CD14-positive monocyte (primary cell): Measurements from ENCODE around the gene ATRN. TPM values are rescaled to one million over a fixed set of nuclear protein-coding genes. Genes with fewer than 3 reads are reported as not detected.

Experiments used
- DNase-seq, 3 donors: peaks; one replicate each; pipeline ENCODE4 v3.0.0-alpha.2; 2011 to 2022
- H2AFZ ChIP-seq: 2 replicates; pipeline ENCODE4 v1.6.0; 2012; ENCODE audit warnings: mild to moderate bottlenecking, low read depth, low read length, inconsistent platforms; ENCODE audit not compliant: insufficient read depth, poor library complexity, severe bottlenecking
- H3K27ac ChIP-seq, 2 donors: 1 replicate in 1 of 2; 2 replicates in 1 of 2; pipeline ENCODE4 v1.5.1; 2012 to 2013; ENCODE audit warnings: low read length in 2 of 2, control low read depth in 1 of 2, inconsistent platforms in 1 of 2, low read depth in 1 of 2, mild to moderate bottlenecking in 1 of 2
- H3K27me3 ChIP-seq, 2 donors: one replicate each; pipeline versions ENCODE4 v1.6.0 to v1.6.1; 2011 to 2013; ENCODE audit warnings: low read length in 2 of 2; ENCODE audit not compliant: control insufficient read depth in 2 of 2, insufficient read depth in 2 of 2
- H3K36me3 ChIP-seq, 2 donors: replicated peaks in 1 of 2; 1 replicate in 1 of 2; 2 replicates in 1 of 2; pipeline versions ENCODE4 v1.5.1 to v1.6.1; 2012 to 2013; ENCODE audit warnings: low read length in 2 of 2, control low read depth in 1 of 2, inconsistent platforms in 1 of 2, mild to moderate bottlenecking in 1 of 2; ENCODE audit not compliant: insufficient read depth in 2 of 2, control insufficient read depth in 1 of 2
- H3K4me1 ChIP-seq, 2 donors: 1 replicate in 1 of 2; 2 replicates in 1 of 2; pipeline versions ENCODE4 v1.5.1 to v1.6.1; 2012 to 2013; ENCODE audit warnings: low read length in 2 of 2, control low read depth in 1 of 2, inconsistent platforms in 1 of 2, mild to moderate bottlenecking in 1 of 2, moderate library complexity in 1 of 2; ENCODE audit not compliant: insufficient read depth in 2 of 2, control insufficient read depth in 1 of 2
- H3K4me2 ChIP-seq: replicated peaks from 2 replicates; pipeline ENCODE3; 2012; ENCODE audit warnings: low read length, moderate library complexity, mild to moderate bottlenecking; ENCODE audit not compliant: poor library complexity, severe bottlenecking; ENCODE audit errors: extremely low read depth
- H3K4me3 ChIP-seq, 3 experiments: fragments of 200-600 bp in 1 of 3; sonication (generic) in 1 of 3; replicated peaks in 1 of 3; 1 replicate in 2 of 3; 2 replicates in 1 of 3; pipeline ENCODE4 v1.5.1; 2011 to 2013; ENCODE audit warnings: low read length in 3 of 3, mild to moderate bottlenecking in 3 of 3, control low read depth in 2 of 3, low read depth in 2 of 3, inconsistent platforms in 1 of 3, moderate library complexity in 1 of 3
- H3K79me2 ChIP-seq: 2 replicates; pipeline ENCODE4 v1.6.0; 2012; ENCODE audit warnings: mild to moderate bottlenecking, control low read depth, inconsistent platforms, low read length, moderate library complexity; ENCODE audit not compliant: insufficient read depth
- H3K9ac ChIP-seq: 2 replicates; pipeline ENCODE4 v1.6.0; 2017; ENCODE audit warnings: low read length, mild to moderate bottlenecking; ENCODE audit not compliant: insufficient read depth, poor library complexity, severe bottlenecking
- H3K9me3 ChIP-seq, 2 donors: replicated peaks in 1 of 2; 1 replicate in 1 of 2; 2 replicates in 1 of 2; pipeline versions ENCODE4 v1.5.1 to v1.6.1; 2012 to 2013; ENCODE audit warnings: low read length in 2 of 2, control low read depth in 1 of 2; ENCODE audit not compliant: control insufficient read depth in 1 of 2, insufficient read depth in 1 of 2
- H4K20me1 ChIP-seq: 2 replicates; pipeline ENCODE4 v1.6.0; 2012; ENCODE audit warnings: mild to moderate bottlenecking, low read length, control low read depth, moderate library complexity; ENCODE audit not compliant: insufficient read depth
- H3K27ac Mint-ChIP-seq, 7 donors: one replicate each; pipeline ENCODE4 v1.8.0; 2020; ENCODE audit warnings: mild to moderate bottlenecking in 7 of 7, mixed read lengths in 7 of 7, moderate library complexity in 6 of 7, inconsistent platforms in 2 of 7
- H3K27me3 Mint-ChIP-seq, 3 donors: one replicate each; pipeline ENCODE4 v1.8.0; 2021 to 2022; ENCODE audit warnings: low read depth in 3 of 3, mild to moderate bottlenecking in 3 of 3, mixed read lengths in 3 of 3, moderate library complexity in 3 of 3, inconsistent platforms in 1 of 3
- H3K36me3 Mint-ChIP-seq, 2 donors: one replicate each; pipeline ENCODE4 v1.8.0; 2020; ENCODE audit warnings: mixed read lengths in 2 of 2, inconsistent platforms in 1 of 2, mild to moderate bottlenecking in 1 of 2
- H3K4me1 Mint-ChIP-seq: one replicate; pipeline ENCODE4 v1.8.0; 2020; ENCODE audit warnings: mild to moderate bottlenecking, mixed read lengths
- H3K4me3 Mint-ChIP-seq, 2 donors: one replicate each; pipeline ENCODE4 v1.8.0; 2020; ENCODE audit warnings: mild to moderate bottlenecking in 2 of 2, mixed read lengths in 2 of 2, moderate library complexity in 1 of 2
- H3K9me3 Mint-ChIP-seq, 7 donors: one replicate each; pipeline ENCODE4 v1.8.0; 2020 to 2022; ENCODE audit warnings: mixed read lengths in 7 of 7, mild to moderate bottlenecking in 6 of 7, moderate library complexity in 6 of 7, inconsistent platforms in 2 of 7
- CTCF ChIP-seq: fragments of 200-600 bp; IDR thresholded peaks from one replicate; pipeline ENCODE4 v1.8.0; 2022; ENCODE audit warnings: antibody characterized with exemption, mild to moderate bottlenecking
- WGBS: methylation state at CpG from one replicate; pipeline ENCODE4 v1.1.5; 2013; ENCODE audit warnings: missing lambda C conversion rate; ENCODE audit not compliant: insufficient coverage; 5-methylcytosine and 5-hydroxymethylcytosine counted together
- intact Hi-C, 2 donors: fragments of 100-400 bp; cut with micrococcal nuclease; formaldehyde crosslinking; loops; one replicate each; pipeline versions ENCODE4 v1.15.0 to v1.15.1; 2023
- polyA plus RNA-seq, 3 donors: library from polyadenylated mRNA; depleted of rRNA in 1 of 3; unstranded in 2 of 3; stranded (reverse) in 1 of 3; fragments of 300-500 nt in 2 of 3; fragments of >200 nt in 1 of 3; fragmentation: Illumina TruSeq in 2 of 3; gene quantifications; 1 replicate in 2 of 3; 2 replicates in 1 of 3; pipeline ENCODE4 v1.2.3, GENCODE V29; 2012 to 2021

The ATRN gene
- polyA plus RNA-seq, 3 donors = 10.2 to 17.4 (median 11.5) TPM

- peaks cover 18 to 69% of the 10 kb centered on the region in 2 donors for H3K36me3 ChIP-seq
- WGBS = no CpG with 5 or more reads among the region's 1 CpG
- no peaks in the 10 kb centered on the region for H3K9me3 Mint-ChIP-seq
- H3K4me1 ChIP-seq = no peaks in the 10 kb centered on the region
- H3K4me2 ChIP-seq = no peak overlapping the region
- H3K4me3 ChIP-seq = no peak overlapping the region
- H3K27me3 ChIP-seq = no peaks in the 10 kb centered on the region
- peak overlapping the region in 1 of 7 donors; percentile 79 for H3K27ac Mint-ChIP-seq
- TF ChIP-seq CTCF = no peak
- no peak overlapping the region for H2AFZ ChIP-seq
- H3K4me1 Mint-ChIP-seq = peaks cover 2% of the 10 kb centered on the region
- no peaks in the 10 kb centered on the region for H3K79me2 ChIP-seq
- no peaks in the 10 kb centered on the region for H4K20me1 ChIP-seq
- no peaks in the 10 kb centered on the region for H3K27me3 Mint-ChIP-seq
- H3K9me3 ChIP-seq = no peaks in the 10 kb centered on the region
- no peak for DNase-seq
- intact Hi-C loops = no loop called here
- H3K9ac ChIP-seq = no peak overlapping the region
- H3K27ac ChIP-seq = no peak overlapping the region
- peaks cover 61 to 71% of the 10 kb centered on the region in 2 donors for H3K36me3 Mint-ChIP-seq
- no peak overlapping the region for H3K4me3 Mint-ChIP-seq
Observed at GRCh38 chr20:3547906-3548305, 77.1 kb downstream of the ATRN start.

- no peak for TF ChIP-seq CTCF
- H3K9me3 ChIP-seq = no peaks in the 10 kb centered on the region
- DNase-seq = no peak
- 82% methylated on average over 1 of the region's 1 CpG for WGBS
- H3K36me3 ChIP-seq = peaks cover 18 to 74% of the 10 kb centered on the region in 2 donors
- H3K9ac ChIP-seq = no peak overlapping the region
- no peaks in the 10 kb centered on the region for H3K79me2 ChIP-seq
- no peak overlapping the region for H3K27ac ChIP-seq
- peaks cover 51 to 63% of the 10 kb centered on the region in 2 donors for H3K36me3 Mint-ChIP-seq
- no peak overlapping the region for H3K4me3 Mint-ChIP-seq
- H3K27me3 Mint-ChIP-seq = no peaks in the 10 kb centered on the region
- peaks cover 18% of the 10 kb centered on the region for H3K4me1 Mint-ChIP-seq
- H3K27me3 ChIP-seq = no peaks in the 10 kb centered on the region
- no peak overlapping the region for H3K4me3 ChIP-seq
- H3K9me3 Mint-ChIP-seq = no peaks in the 10 kb centered on the region
- H3K4me2 ChIP-seq = no peak overlapping the region
- intact Hi-C loops = no loop called here
- no peaks in the 10 kb centered on the region for H4K20me1 ChIP-seq
- peak overlapping the region in 1 of 7 donors; percentile 66 for H3K27ac Mint-ChIP-seq
- H2AFZ ChIP-seq = no peak overlapping the region
- H3K4me1 ChIP-seq = peaks cover 15 to 16% of the 10 kb centered on the region in 2 donors
Observed at GRCh38 chr20:3550837-3551236, 80.0 kb downstream of the ATRN start.
